IPS DF 6.9 (cell line): ENCODE results near the gene NUPR1.
A peak's percentile ranks its signal among the peaks of the same experiment; 100 is the strongest.

ENCODE experiments used
- DNase-seq: peaks from one replicate; pipeline ENCODE4 v3.0.0-alpha.2; 2013; ENCODE audit warnings: low read depth, low spot score
- H3K27ac ChIP-seq: one replicate; pipeline ENCODE4 v1.5.1; 2013; ENCODE audit warnings: low read length, control low read depth
- H3K27me3 ChIP-seq: 2 replicates; pipeline ENCODE4 v1.6.1; 2013; ENCODE audit warnings: mild to moderate bottlenecking, low read length; ENCODE audit not compliant: control insufficient read depth, insufficient read depth
- H3K36me3 ChIP-seq: 2 replicates; pipeline ENCODE4 v1.6.1; 2013; ENCODE audit warnings: low read length; ENCODE audit not compliant: control insufficient read depth, insufficient read depth
- H3K4me1 ChIP-seq: 2 replicates; pipeline ENCODE4 v1.6.1; 2013; ENCODE audit warnings: low read length; ENCODE audit not compliant: control insufficient read depth, insufficient read depth
- H3K4me3 ChIP-seq: 2 replicates; pipeline ENCODE4 v1.5.1; 2013; ENCODE audit warnings: mild to moderate bottlenecking, low read length
- H3K9me3 ChIP-seq: 2 replicates; pipeline ENCODE4 v1.6.1; 2013; ENCODE audit warnings: low read length, inconsistent platforms; ENCODE audit not compliant: control insufficient read depth, insufficient read depth
- WGBS: extraction: QIAGEN DNeasy Blood & Tissue Kit; methylation state at CpG from one replicate; pipeline ENCODE4 v1.1.7; 2013; ENCODE audit warnings: mixed read lengths, missing lambda C conversion rate; ENCODE audit not compliant: insufficient read length, insufficient coverage; 5-methylcytosine and 5-hydroxymethylcytosine counted together

NUPR1 gene

GRCh38 chr16:28497386-28497785, 41.4 kb downstream of the NUPR1 start:
- H3K4me1 ChIP-seq = no peaks in the 10 kb centered on the region
- no peak overlapping the region for H3K27ac ChIP-seq

GRCh38 chr16:28496844-28497243, 41.9 kb downstream of the NUPR1 start:
- Histone ChIP-seq H3K9me3 (no peaks in the 10 kb centered on the region), H3K36me3 (no peaks in the 10 kb centered on the region), H3K4me3 (no peak overlapping the region), H3K27ac (no peak overlapping the region), H3K27me3 (no peaks in the 10 kb centered on the region), H3K4me1 (no peaks in the 10 kb centered on the region)
- no CpG with 5 or more reads among the region's 19 CpGs for WGBS
- DNase-seq = no peak

More at GRCh38 chr16:28497386-28497785, 41.4 kb downstream of the NUPR1 start:
- DNase-seq = no peak
- no peaks in the 10 kb centered on the region for H3K9me3 ChIP-seq
- WGBS = no CpG with 5 or more reads among the region's 9 CpGs
- no peaks in the 10 kb centered on the region for H3K27me3 ChIP-seq
- H3K4me3 ChIP-seq = no peak overlapping the region
- no peaks in the 10 kb centered on the region for H3K36me3 ChIP-seq

- no peaks in the 10 kb centered on the region for H3K4me1 ChIP-seq
These were observed 42.7 kb downstream of the NUPR1 start for GRCh38 chr16:28495795-28496749.

GRCh38 chr16:28495098-28495793, 43.5 kb downstream of the NUPR1 start:
- WGBS = no CpG with 5 or more reads among the region's 13 CpGs
- no peak overlapping the region for H3K27ac ChIP-seq
- no peak for DNase-seq
- no peak overlapping the region for H3K4me3 ChIP-seq
- no peaks in the 10 kb centered on the region for H3K36me3 ChIP-seq
- no peaks in the 10 kb centered on the region for H3K27me3 ChIP-seq
- H3K4me1 ChIP-seq = no peaks in the 10 kb centered on the region
- H3K9me3 ChIP-seq = no peaks in the 10 kb centered on the region

More at GRCh38 chr16:28495795-28496749, 42.7 kb downstream of the NUPR1 start:
- no peak for DNase-seq
- H3K27ac ChIP-seq = no peak overlapping the region
- no peaks in the 10 kb centered on the region for H3K9me3 ChIP-seq
- H3K4me3 ChIP-seq = no peak overlapping the region
- H3K27me3 ChIP-seq = no peaks in the 10 kb centered on the region
- no CpG with 5 or more reads among the region's 20 CpGs for WGBS
- H3K36me3 ChIP-seq = no peaks in the 10 kb centered on the region

GRCh38 chr16:28494121-28494851, 44.5 kb downstream of the NUPR1 start, which contains the start of gene APOBR:
TSS of gene APOBR (plus strand) at chr16:28494643. CDS start at chr16:28494682, 39 bp downstream.
- Histone ChIP-seq H3K4me3 (no peak within 1 kb of the TSS), H3K4me1 (no peaks in the 10 kb centered on the region), H3K27me3 (no peaks in the 10 kb centered on the region), H3K9me3 (no peaks in the 10 kb centered on the region), H3K36me3 (no peaks in the 10 kb centered on the region), H3K27ac (no peak within 1 kb of the TSS)
- no CpG with 5 or more reads among the region's 12 CpGs for whole genome bisulfite sequencing
- DNase-seq = no peak

GRCh38 chr16:28492511-28492910, 46.3 kb downstream of the NUPR1 start:
- Histone ChIP-seq H3K27ac (no peak overlapping the region), H3K27me3 (no peaks in the 10 kb centered on the region), H3K36me3 (no peaks in the 10 kb centered on the region), H3K4me1 (no peaks in the 10 kb centered on the region), H3K4me3 (no peak overlapping the region; the same call in 1 of the 2 replicates), H3K9me3 (no peaks in the 10 kb centered on the region)
- no peak for DNase-seq
- no CpG with 5 or more reads among the region's 4 CpGs for WGBS

GRCh38 chr16:28491970-28492474, 46.8 kb downstream of the NUPR1 start, which contains the start of gene CLN3:
TSS of gene CLN3 (minus strand) at chr16:28492074. CDS start at chr16:28491759, 315 bp downstream.
- Histone ChIP-seq H3K27ac (no peak within 1 kb of the TSS), H3K9me3 (no peaks in the 10 kb centered on the region), H3K4me1 (no peaks in the 10 kb centered on the region), H3K27me3 (no peaks in the 10 kb centered on the region), H3K36me3 (no peaks in the 10 kb centered on the region), H3K4me3 (peak within 1 kb of the TSS; percentile 91)
- WGBS = no CpG with 5 or more reads among the region's 21 CpGs
- peak; percentile 72 for DNase-seq

- H3K4me3 ChIP-seq = peak overlapping the region; percentile 91
- H3K27ac ChIP-seq = no peak overlapping the region
- DNase-seq = no peak
- H3K9me3 ChIP-seq = no peaks in the 10 kb centered on the region
- no peaks in the 10 kb centered on the region for H3K4me1 ChIP-seq
- WGBS = no CpG with 5 or more reads among the region's 42 CpGs
- H3K36me3 ChIP-seq = peaks cover 1% of the 10 kb centered on the region; the same call in 1 of the 2 replicates
- no peaks in the 10 kb centered on the region for H3K27me3 ChIP-seq
These were observed 47.4 kb downstream of the NUPR1 start for GRCh38 chr16:28491230-28491969.

GRCh38 chr16:28486266-28486665, 52.5 kb downstream of the NUPR1 start:
- H3K9me3 ChIP-seq = no peaks in the 10 kb centered on the region
- H3K36me3 ChIP-seq = peaks cover 3% of the 10 kb centered on the region
- no peaks in the 10 kb centered on the region for H3K4me1 ChIP-seq
- H3K27me3 ChIP-seq = no peaks in the 10 kb centered on the region
- DNase-seq = no peak
- H3K27ac ChIP-seq = no peak overlapping the region
- H3K4me3 ChIP-seq = no peak overlapping the region
- WGBS = no CpG with 5 or more reads among the region's 5 CpGs
